ENCODE data around the gene CFAP77. TPM values are rescaled to one million over a fixed set of nuclear protein-coding genes. Genes with fewer than 3 reads are reported as not detected.

The CFAP77 gene
- total RNA-seq, 1 donor from 2014 or later, result not detected

DNA sequence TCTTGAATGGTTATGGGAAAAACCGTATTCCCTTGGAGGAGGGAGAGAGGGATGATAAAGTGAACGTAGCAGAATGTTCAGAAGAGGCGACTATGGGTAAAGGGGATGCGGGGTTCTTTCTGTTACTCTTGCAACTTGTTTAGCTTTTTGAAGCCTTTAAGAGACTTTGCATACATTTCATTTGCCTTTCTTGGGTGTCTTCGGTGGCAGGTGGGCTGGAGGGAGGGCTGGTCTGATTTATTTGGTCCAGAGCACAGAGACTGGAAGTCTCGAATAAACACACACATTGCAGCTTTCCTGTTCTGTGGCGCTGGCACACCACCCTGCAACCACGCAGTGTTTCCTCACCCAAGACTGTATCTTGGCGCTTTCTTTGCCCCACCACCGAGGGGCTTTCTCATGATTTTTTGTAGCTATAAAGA, 26.5 kb upstream of the CFAP77 start:
- Histone ChIP-seq H3K9me3 (no peaks in the 10 kb centered on the region), H3K27ac (no peak overlapping the region), H3K4me1 (peaks cover 5% of the 10 kb centered on the region), H3K36me3 (peaks cover 58% of the 10 kb centered on the region), H3K4me3 (no peak overlapping the region), H3K27me3 (no peaks in the 10 kb centered on the region)
- intact Hi-C loops (cut with DNase I), result no loop called here
- DNase-seq (no peak), ATAC-seq (peak; percentile 49)
- TF ChIP-seq, protein P1, sequence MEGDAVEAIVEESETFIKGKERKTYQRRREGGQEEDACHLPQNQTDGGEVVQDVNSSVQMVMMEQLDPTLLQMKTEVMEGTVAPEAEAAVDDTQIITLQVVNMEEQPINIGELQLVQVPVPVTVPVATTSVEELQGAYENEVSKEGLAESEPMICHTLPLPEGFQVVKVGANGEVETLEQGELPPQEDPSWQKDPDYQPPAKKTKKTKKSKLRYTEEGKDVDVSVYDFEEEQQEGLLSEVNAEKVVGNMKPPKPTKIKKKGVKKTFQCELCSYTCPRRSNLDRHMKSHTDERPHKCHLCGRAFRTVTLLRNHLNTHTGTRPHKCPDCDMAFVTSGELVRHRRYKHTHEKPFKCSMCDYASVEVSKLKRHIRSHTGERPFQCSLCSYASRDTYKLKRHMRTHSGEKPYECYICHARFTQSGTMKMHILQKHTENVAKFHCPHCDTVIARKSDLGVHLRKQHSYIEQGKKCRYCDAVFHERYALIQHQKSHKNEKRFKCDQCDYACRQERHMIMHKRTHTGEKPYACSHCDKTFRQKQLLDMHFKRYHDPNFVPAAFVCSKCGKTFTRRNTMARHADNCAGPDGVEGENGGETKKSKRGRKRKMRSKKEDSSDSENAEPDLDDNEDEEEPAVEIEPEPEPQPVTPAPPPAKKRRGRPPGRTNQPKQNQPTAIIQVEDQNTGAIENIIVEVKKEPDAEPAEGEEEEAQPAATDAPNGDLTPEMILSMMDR (IDR thresholded peaks at IDR 0.05), result no peak

DNA sequence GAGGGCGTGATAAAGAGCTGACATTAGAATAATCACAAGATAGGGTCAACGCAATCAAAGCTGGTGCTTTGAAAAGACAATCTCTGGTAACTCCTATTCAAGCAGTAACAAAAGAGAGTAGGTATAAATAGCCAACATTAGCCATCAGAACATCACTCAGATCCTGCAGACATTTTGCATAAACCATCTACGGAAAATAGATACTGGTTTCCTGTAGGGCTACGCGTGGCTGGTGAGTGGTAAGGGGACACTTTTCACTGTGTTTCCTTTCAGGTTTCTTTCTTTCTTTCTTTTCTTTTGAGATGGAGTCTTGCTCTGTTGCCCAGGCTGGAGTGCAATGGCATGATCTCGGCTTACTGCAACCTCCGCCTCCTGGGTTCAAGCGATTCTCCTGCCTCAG, 25.6 kb upstream of the CFAP77 start:
- H3K4me1 ChIP-seq, result peaks cover 5% of the 10 kb centered on the region
- H3K27me3 ChIP-seq, result no peaks in the 10 kb centered on the region
- intact Hi-C loops (cut with DNase I), result no loop called here
- H3K4me3 ChIP-seq, result no peak overlapping the region
- DNase-seq, result no peak
- peaks cover 60% of the 10 kb centered on the region for H3K36me3 ChIP-seq
- H3K27ac ChIP-seq, result no peak overlapping the region
- ATAC-seq, result no peak
- H3K9me3 ChIP-seq, result no peaks in the 10 kb centered on the region
- TF ChIP-seq, protein P1 (IDR thresholded peaks at IDR 0.05), result no peak

DNA sequence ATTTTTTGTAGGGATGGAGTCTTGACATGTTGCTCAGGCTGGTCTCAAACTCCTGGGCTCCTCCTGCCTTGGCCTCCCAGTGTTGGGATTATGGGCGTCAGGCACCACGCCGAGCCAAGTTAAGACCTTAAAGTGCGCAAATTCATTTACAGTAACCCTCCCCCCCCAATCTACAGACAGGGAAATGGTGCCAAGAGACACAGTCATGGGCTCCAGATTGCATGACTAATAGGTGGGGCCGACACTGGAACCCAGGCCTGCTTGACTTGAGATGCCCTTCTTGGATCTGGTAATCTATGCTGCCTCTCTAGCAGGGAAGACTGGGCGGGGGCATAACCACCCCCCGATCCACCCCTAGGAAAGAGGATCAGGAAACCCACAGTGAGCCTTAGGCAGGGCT, 22.9 kb upstream of the CFAP77 start:
- H3K9me3 ChIP-seq, result no peaks in the 10 kb centered on the region
- intact Hi-C loops (cut with DNase I), result no loop called here
- H3K27me3 ChIP-seq, result no peaks in the 10 kb centered on the region
- TF ChIP-seq, protein P1 (IDR thresholded peaks at IDR 0.05), result no peak
- no peak overlapping the region for H3K27ac ChIP-seq
- DNase-seq, result no peak
- no peak for ATAC-seq
- H3K4me3 ChIP-seq, result no peak overlapping the region
- peaks cover 5% of the 10 kb centered on the region for H3K4me1 ChIP-seq
- peaks cover 78% of the 10 kb centered on the region for H3K36me3 ChIP-seq

DNA sequence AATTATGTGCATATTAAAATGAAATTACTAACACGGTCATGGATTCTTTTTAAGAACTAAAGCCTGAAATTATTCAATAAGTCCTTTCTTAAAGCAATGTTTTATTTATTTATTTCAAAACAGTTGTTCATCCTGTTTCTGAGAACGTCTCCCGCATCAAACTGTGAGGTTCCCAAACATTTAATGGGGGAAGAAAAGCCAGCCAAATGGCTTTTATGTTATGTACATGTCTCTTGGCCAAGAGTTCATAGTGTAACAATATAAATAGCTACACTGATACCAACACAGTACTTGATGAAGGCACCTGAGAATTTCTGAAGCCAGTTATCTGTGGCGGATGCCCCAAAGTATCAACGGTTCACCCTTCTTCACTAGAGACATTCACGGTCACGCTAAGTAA, 19.0 kb upstream of the CFAP77 start:
- H3K27me3 ChIP-seq, result no peaks in the 10 kb centered on the region
- no peaks in the 10 kb centered on the region for H3K4me1 ChIP-seq
- intact Hi-C loops (cut with DNase I), result no loop called here
- DNase-seq (no peak), ATAC-seq (no peak)
- peaks cover 98% of the 10 kb centered on the region for H3K36me3 ChIP-seq
- no peak overlapping the region for H3K27ac ChIP-seq
- no peak overlapping the region for H3K4me3 ChIP-seq
- H3K9me3 ChIP-seq, result no peaks in the 10 kb centered on the region
- TF ChIP-seq, protein P1 (IDR thresholded peaks at IDR 0.05), result no peak

DNA sequence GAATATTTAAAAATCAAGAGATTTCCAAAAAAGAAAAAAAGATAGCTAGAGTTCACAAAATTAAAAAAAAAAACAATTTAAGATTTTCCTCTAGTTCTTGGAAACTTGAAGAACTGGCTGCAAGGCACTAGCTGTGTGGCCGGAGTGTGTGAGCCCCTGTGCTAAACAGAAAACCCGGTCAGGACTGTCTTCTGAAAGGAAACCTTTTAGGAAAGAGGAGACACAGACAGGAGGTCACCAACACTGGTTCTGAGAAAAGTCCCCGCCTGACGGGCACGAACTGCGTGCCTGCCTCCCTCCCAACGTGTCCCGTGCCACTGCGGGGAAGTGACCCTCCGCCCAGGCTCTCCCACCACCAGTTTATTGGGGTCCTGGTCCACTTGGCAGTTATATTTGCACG, 18.6 kb upstream of the CFAP77 start:
- H3K27ac ChIP-seq, result no peak overlapping the region
- no peaks in the 10 kb centered on the region for H3K9me3 ChIP-seq
- intact Hi-C loops (cut with DNase I), result no loop called here
- H3K4me3 ChIP-seq, result no peak overlapping the region
- TF ChIP-seq, protein P1 (IDR thresholded peaks at IDR 0.05), result no peak
- ATAC-seq (no peak), DNase-seq (no peak)
- H3K4me1 ChIP-seq, result no peaks in the 10 kb centered on the region
- H3K36me3 ChIP-seq, result peaks cover 98% of the 10 kb centered on the region
- H3K27me3 ChIP-seq, result no peaks in the 10 kb centered on the region

DNA sequence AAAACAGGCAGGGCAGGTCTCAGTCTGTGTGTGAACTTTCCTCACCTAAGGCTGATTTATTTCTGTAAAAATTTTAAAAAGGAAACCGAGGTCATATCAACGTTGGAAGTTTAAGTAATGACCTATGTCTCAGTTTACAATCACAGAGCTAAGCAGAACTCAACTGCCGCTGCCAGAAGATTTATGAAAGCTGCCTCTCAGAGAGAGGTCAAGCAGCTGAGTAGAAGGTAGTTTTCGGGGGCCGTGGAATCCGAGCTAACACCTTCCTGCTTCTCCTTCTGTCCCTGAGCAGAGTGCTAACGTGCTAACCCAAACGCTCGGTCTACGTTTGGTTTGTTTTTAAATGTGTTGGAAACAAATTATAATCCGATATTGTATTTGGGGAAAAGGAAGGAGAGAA, 14.5 kb upstream of the CFAP77 start:
- no peak for ATAC-seq

More for the DNA sequence above, 14.5 kb upstream of the CFAP77 start:
- H3K4me3 ChIP-seq, result no peak overlapping the region
- H3K4me1 ChIP-seq, result no peaks in the 10 kb centered on the region
- DNase-seq, result no peak
- TF ChIP-seq, protein P1 (IDR thresholded peaks at IDR 0.05), result no peak
- peaks cover 92% of the 10 kb centered on the region for H3K36me3 ChIP-seq
- H3K9me3 ChIP-seq, result no peaks in the 10 kb centered on the region
- intact Hi-C loops (cut with DNase I), result no loop called here
- H3K27ac ChIP-seq, result no peak overlapping the region
- H3K27me3 ChIP-seq, result no peaks in the 10 kb centered on the region
